Stimulated activated CD4-positive, alpha-beta T cell treated with anti-CD3 and anti-CD28 coated beads, Interleukin-15, amount 100 ng/mL, for 48 hours (primary cell): Measurements from ENCODE around the gene RUSF1.
"Not testable (repeated sequence)": the region's sequence is repeated elsewhere in the genome, so short reads cannot be mapped to it uniquely, and the experiment has no call there.

Source experiments
- DNase-seq, 2 donors: peaks; one replicate each; pipeline ENCODE4 v3.0.0-alpha.2; 2020; ENCODE audit warnings: low read depth in 2 of 2

Gene RUSF1

DNA sequence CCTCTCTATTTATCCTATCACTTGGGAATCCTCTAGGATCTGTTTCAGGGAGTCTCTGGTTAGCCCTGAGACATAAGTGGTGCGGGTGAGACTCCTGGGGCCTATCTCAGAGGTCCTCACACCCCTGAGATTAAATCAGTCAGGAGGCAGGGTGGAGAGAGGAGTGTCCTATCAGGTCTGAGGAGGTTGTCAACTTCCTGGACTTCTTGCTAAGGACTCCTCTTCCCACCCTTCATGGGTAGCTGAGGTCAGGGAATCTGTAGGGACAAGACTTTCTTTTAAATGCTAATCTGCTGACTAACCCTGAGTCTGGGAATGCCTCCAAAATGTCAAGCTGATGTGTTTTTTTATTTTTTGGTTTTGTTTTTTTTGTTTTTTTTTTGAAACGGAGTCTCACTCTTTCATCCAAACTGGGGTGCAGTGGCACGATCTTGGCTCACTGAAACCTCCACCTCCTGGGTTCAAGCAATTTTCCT, 55.5 kb downstream of the RUSF1 start:
- DNase-seq = no peak

DNA sequence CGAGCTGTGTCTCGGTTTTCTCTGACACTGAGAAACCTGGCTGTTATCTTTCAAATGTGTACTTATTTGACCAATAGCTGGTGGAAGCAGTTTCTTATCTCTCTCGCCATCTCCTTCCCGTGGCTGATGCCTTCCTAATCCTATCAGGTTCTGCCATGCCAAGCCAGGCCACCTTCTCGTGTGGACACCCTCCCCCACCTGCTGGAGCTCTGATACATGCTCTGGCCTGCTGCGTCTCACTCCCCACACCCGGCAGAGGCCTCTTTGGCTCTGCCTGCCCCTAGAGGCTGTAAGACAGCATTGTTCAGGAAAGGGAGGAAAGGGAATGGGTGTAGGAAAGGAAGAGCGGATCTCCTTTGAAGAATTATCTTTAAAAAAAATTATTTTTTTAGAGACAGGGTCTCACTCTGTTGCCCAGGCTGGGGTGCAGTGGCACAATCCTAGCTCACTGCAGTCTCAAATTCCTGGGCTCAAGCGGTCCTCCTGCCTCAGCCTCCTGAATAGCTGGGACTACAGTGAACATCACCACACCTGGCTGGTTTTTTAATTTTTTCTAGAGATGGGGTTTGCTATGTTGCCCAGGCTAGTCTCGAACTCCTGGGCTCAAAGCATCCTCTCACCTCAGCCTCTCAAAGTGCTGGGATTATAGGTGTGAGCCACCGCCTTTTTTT, 56.4 kb downstream of the RUSF1 start:
- DNase-seq = no peak

DNA sequence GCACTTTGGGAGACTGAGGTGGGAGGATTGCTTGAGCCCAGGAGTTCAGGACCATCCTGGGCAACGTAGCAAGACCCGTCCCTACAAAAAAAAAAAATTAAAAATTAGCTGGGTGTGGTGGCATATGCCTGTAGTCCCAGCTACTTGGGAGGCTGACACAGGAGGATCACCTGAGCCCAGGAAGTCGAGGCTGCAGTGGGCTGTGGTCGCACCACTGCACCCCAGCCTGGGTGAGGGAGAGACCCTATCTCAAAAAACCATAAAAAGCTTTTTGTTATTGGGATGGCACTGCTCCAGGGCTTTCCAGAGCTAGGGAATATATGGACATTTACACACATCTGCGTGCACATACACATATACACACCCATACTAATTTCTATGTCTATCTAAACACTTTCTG, 57.0 kb downstream of the RUSF1 start:
- DNase-seq = no peak

DNA sequence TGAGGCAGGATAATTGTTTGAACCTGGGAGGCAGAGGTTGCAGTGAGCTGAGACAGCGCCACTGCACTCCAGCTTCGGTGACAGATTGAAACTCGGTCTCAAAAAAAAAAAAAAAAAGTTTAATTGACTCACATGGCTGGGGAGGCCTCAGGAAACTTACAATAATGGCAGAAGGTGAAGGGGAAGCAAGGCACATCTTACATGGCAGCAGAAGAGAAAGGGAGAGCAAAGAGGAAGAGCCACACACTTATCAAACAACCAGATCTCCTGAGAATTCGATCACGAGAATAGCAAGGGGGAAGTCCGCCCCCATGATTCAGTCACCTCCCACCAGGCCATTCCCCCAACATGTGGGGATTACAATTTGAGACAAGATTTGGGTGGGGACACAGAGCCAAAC, 62.3 kb downstream of the RUSF1 start:
- not testable (repeated sequence) for DNase-seq

DNA sequence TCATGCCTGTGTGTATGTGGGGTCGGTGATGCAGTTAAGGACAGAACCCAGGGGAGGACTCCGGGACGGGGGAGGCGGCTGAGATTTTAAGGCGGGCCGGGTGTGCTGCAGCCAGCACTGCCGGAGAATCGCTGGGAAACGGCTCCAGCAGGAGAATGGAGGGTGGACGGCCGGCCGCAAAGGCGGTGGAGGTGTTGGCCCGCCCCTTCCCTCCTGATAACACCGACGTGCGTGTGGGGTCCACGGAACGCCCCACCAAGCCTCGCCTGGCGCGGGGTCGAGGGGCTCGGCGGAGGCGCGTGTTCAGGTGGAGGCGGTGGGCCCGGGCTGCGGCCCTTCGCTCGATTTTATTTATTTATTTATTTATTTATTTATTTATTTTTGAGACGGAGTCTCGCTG, 66.2 kb downstream of the RUSF1 start:
- no peak for DNase-seq

DNA sequence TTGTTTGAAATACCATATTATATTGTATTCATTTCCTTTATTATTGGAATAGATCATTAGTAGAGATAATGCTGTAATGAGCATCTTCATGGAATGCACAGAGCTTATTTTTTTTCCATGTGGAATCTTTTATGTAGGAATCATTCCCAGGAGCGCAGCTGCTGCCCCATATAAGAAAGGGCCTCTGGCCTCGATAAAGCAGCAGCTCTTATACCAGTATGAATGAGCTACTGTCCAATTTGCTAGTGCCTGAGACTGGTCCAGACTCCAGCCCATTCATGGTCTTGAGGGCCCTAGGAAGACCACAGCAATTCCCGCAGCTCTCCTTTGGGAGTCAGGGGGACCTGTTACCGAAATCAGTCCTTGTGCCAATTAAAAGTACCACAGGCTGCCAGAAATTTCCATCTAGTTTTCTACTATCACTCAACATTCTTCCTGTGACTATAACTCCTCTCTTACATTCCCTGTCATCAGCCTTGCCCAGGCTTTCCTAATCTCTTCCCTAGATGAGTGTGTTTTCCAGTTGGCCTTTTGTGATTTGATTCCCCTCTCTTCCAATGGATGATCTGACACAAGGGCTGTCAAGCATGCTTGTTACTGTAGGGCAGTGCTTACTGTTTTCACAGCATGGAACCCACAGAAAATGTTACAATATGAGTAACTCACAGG, 67.5 kb downstream of the RUSF1 start:
- no peak for DNase-seq

DNA sequence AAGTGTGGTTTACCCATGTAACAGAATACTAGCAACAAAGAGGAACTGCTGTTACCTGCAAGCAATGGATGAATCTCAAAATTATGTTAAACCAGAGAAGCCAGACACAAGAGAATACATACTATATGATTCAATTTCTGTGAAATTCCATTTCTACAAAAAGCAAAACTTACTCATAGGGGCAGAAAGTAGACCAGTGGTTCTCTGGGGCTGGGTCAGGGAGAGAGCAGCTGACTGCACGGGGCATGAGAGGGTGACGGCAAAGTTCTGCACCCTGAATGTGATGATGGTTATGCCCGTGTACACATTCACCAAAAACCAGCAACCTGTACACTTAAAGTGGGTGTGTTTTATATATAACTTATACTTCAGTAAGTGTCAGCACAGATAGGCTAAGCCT, 68.7 kb downstream of the RUSF1 start:
- DNase-seq = no peak
